Urothelium cell line (cell line): ENCODE measurements around the gene MAP4K3.

Experiments
- DNase-seq: peaks from one replicate; pipeline ENCODE4 v3.0.0; 2011; ENCODE audit warnings: low spot score, mixed read lengths
- FAIRE-seq: peaks from 2 replicates; lab custom pipeline; 2011; peaks lifted over from hg19 to GRCh38; lab: Jason Lieb, UNC

The MAP4K3 gene

DNA sequence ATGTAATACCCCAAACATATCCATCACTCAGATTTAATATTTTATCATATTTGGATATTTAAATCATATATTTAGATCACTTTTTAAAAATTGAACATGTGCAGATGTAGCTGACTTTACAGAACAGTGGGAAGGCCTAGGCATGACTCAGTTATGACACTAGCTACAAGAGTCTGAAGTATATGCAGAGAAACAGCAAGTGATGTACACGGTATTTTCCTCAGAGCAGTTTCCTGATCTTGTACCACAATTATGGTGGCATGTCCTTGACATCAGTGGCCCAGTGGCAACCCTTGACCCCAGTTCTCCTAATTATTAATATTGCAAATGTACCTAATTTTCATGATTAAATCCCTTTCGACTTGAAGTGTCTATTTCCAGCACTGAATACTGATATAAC, 221.5 kb downstream of the MAP4K3 start:
- FAIRE-seq (no peak), DNase-seq (no peak)

DNA sequence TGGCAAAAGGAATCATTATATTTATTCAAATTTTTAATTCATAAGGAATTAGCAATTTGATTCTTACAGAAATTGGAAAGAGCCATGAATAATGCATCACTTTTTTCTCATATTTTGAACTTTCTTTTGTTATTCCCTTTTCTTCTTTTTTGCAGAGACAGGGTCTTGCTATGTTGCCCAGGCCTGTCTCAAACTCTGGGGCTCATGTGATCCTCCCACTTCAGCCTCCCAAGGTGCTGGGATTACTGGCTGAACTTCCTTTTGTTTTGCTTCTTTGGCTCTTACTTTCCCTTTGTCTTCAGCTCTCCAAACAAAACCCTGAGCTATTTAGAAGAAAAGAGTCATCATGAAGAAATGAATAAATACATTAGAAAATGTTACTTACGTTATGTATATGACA, 224.1 kb downstream of the MAP4K3 start:
- DNase-seq (no peak), FAIRE-seq (no peak)

- FAIRE-seq: no peak
- no peak for DNase-seq
These were observed 226.2 kb downstream of the MAP4K3 start for GRCh38 chr2:39210846-39211245.

DNA sequence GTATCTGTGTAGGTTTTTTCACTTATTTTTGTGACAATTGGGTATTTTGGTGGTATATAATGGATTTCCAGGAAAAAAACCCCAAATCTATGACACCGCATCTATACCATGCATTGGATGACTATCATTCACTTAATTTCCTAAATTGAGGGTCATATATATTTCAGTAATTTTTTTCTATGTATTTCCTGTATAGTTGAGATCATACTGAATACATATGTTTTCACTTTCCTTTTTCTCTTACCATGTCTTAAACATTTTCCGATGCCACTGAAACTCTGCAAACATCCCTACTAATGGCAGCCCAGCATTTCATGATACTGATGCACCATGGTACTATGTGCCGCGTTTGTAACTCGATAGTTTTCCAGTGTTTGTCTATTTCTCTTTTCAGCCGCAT, 233.7 kb downstream of the MAP4K3 start:
- DNase-seq (no peak), FAIRE-seq (no peak)

- DNase-seq (no peak), FAIRE-seq (no peak)
These were observed 234.3 kb downstream of the MAP4K3 start for GRCh38 chr2:39202639-39203369.
